GM23338 (cell line): ENCODE measurements around the gene ZNF33B. TPM values are rescaled to one million over a fixed set of nuclear protein-coding genes. Genes with fewer than 3 reads are reported as not detected.

Experiments
- ATAC-seq: fragments of 200-7000 bp; cut with Tn5 transposase; 3 replicates; pipeline ENCODE4 v1.9.1; 2020
- DNase-seq: peaks from one replicate; pipeline ENCODE4 v3.0.0-alpha.2; 2015; ENCODE audit warnings: low spot score
- H2AFZ ChIP-seq: fragments of 200-600 bp; sonication (generic); 2 replicates; pipeline ENCODE4 v1.8.0; 2016; ENCODE audit warnings: antibody characterized with exemption, mild to moderate bottlenecking, moderate library complexity
- H3F3A ChIP-seq: fragments of 200-600 bp; sonication (generic); replicated peaks from 2 replicates; pipeline ENCODE4 v1.8.0; 2017; ENCODE audit warnings: antibody characterized with exemption, mixed run types, low read depth
- H3K27ac ChIP-seq: fragments of 200-600 bp; sonication (generic); 2 replicates; pipeline ENCODE4 v1.6.1; 2016; ENCODE audit warnings: low read depth
- H3K27me3 ChIP-seq: fragments of 200-600 bp; sonication (generic); 2 replicates; pipeline ENCODE4 v1.8.0; 2016; ENCODE audit warnings: mild to moderate bottlenecking, mixed run types, moderate library complexity; ENCODE audit not compliant: insufficient read depth
- H3K36me3 ChIP-seq: fragments of 200-600 bp; sonication (generic); 2 replicates; pipeline ENCODE4 v1.8.0; 2016; ENCODE audit warnings: mild to moderate bottlenecking; ENCODE audit not compliant: insufficient read depth
- H3K4me1 ChIP-seq: fragments of 200-600 bp; sonication (generic); 2 replicates; pipeline ENCODE4 v1.8.0; 2016; ENCODE audit warnings: mild to moderate bottlenecking, moderate library complexity; ENCODE audit not compliant: insufficient read depth
- H3K4me2 ChIP-seq: fragments of 200-600 bp; sonication (generic); 2 replicates; pipeline ENCODE4 v1.7.1; 2017; ENCODE audit warnings: mixed run types
- H3K4me3 ChIP-seq: fragments of 200-600 bp; sonication (generic); 2 replicates; pipeline ENCODE4 v1.6.1; 2016; ENCODE audit warnings: mixed run types
- H3K79me2 ChIP-seq: fragments of 200-600 bp; sonication (generic); replicated peaks from 2 replicates; pipeline ENCODE4 v1.8.0; 2017; ENCODE audit warnings: mild to moderate bottlenecking; ENCODE audit not compliant: insufficient read depth
- H3K9me2 ChIP-seq: fragments of 200-600 bp; sonication (generic); 2 replicates; pipeline ENCODE4 v1.8.0; 2017; ENCODE audit not compliant: insufficient read depth
- H4K20me1 ChIP-seq: fragments of 200-600 bp; sonication (generic); replicated peaks from 2 replicates; pipeline ENCODE4 v1.8.0; 2017; ENCODE audit warnings: mild to moderate bottlenecking; ENCODE audit not compliant: insufficient read depth
- H3K27ac Mint-ChIP-seq: 2 replicates; pipeline ENCODE4 v1.8.0; 2020; ENCODE audit warnings: inconsistent platforms, mild to moderate bottlenecking, moderate library complexity, mixed read lengths
- H3K27me3 Mint-ChIP-seq: 3 replicates; pipeline ENCODE4 v1.8.0; 2022; ENCODE audit warnings: low read depth, mild to moderate bottlenecking, moderate library complexity, mixed read lengths, inconsistent platforms; ENCODE audit not compliant: insufficient read depth, poor library complexity
- H3K36me3 Mint-ChIP-seq: 3 replicates; pipeline ENCODE4 v1.8.0; 2021; ENCODE audit warnings: low read depth, mild to moderate bottlenecking, inconsistent platforms, moderate library complexity, mixed read lengths
- H3K4me1 Mint-ChIP-seq: 3 replicates; pipeline ENCODE4 v1.8.0; 2020; ENCODE audit warnings: mild to moderate bottlenecking, inconsistent platforms, mixed read lengths
- H3K4me3 Mint-ChIP-seq: 3 replicates; pipeline ENCODE4 v1.8.0; 2021; ENCODE audit warnings: moderate library complexity, mild to moderate bottlenecking, inconsistent platforms, mixed read lengths
- H3K9me3 Mint-ChIP-seq: 3 replicates; pipeline ENCODE4 v1.8.0; 2020; ENCODE audit warnings: moderate library complexity, mild to moderate bottlenecking, inconsistent platforms, mixed read lengths
- CTCF ChIP-seq, 2 experiments: fragments of 200-600 bp in 1 of 2; sonication (generic) in 1 of 2; conservative IDR thresholded peaks; 2 replicates each; pipeline versions ENCODE4 v1.5.1 to v1.6.1; 2016 to 2017; ENCODE audit warnings: antibody characterized with exemption in 2 of 2, low read depth in 2 of 2, mild to moderate bottlenecking in 2 of 2, moderate library complexity in 1 of 2
- EZH2 ChIP-seq: fragments of 200-600 bp; sonication (generic); IDR thresholded peaks from one replicate; pipeline ENCODE4 v1.8.0; 2017; ENCODE audit warnings: antibody characterized with exemption, mild to moderate bottlenecking, low read depth; ENCODE audit not compliant: unreplicated experiment
- EZH2phosphoT487 ChIP-seq: fragments of 200-600 bp; sonication (generic); IDR thresholded peaks from one replicate; pipeline ENCODE4 v1.8.1; 2018; ENCODE audit warnings: antibody characterized with exemption; ENCODE audit not compliant: unreplicated experiment
- JUNB ChIP-seq: IDR thresholded peaks from one replicate; pipeline ENCODE4 v1.6.1; 2016; ENCODE audit warnings: antibody characterized with exemption; ENCODE audit not compliant: unreplicated experiment
- NANOG ChIP-seq: IDR thresholded peaks from 2 replicates; pipeline ENCODE4 v1.6.1; 2016; ENCODE audit warnings: antibody characterized with exemption, borderline replicate concordance
- STAT1 ChIP-seq: IDR thresholded peaks from one replicate; pipeline ENCODE4 v1.6.1; 2016; ENCODE audit warnings: antibody characterized with exemption; ENCODE audit not compliant: unreplicated experiment
- ZNF114 ChIP-seq: fragments of 250-450 bp; sonication (Bioruptor Pico); IDR thresholded peaks from 2 replicates; pipeline ENCODE4 v1.5.0; 2020; ENCODE audit warnings: mild to moderate bottlenecking, moderate library complexity
- polyA plus RNA-seq: library from polyadenylated mRNA; unstranded; fragments of >200 nt; fragmentation: Nextera tagmentation; extraction: Ambion mirVana; gene quantifications from 2 replicates; pipeline ENCODE4 v1.2.1, GENCODE V29; 2016
- total RNA-seq: library from RNA; depleted of rRNA; stranded (reverse); fragments of >200 nt; shearing (Covaris generic); gene quantifications from 2 replicates; pipeline ENCODE4 v1.2.3, GENCODE V29; 2014
- TF ChIP-seq, protein P1 (sequence below): IDR thresholded peaks from 2 replicates; pipeline ENCODE4 v1.6.1; 2016; ENCODE audit warnings: antibody characterized with exemption
- TF ChIP-seq, protein P2 (sequence below): fragments of 250-450 bp; sonication (Bioruptor Pico); IDR thresholded peaks from 2 replicates; pipeline ENCODE4 v1.5.0; 2020; ENCODE audit warnings: mild to moderate bottlenecking, moderate library complexity
- TF ChIP-seq, protein P3 (sequence below): IDR thresholded peaks from one replicate; pipeline ENCODE4 v1.6.1; 2018; ENCODE audit warnings: antibody characterized with exemption; ENCODE audit not compliant: unreplicated experiment

The ZNF33B gene
- total and polyA plus RNA-seq, 2 experiments from 2014 or later, result 14.4 to 17.2 TPM

DNA sequence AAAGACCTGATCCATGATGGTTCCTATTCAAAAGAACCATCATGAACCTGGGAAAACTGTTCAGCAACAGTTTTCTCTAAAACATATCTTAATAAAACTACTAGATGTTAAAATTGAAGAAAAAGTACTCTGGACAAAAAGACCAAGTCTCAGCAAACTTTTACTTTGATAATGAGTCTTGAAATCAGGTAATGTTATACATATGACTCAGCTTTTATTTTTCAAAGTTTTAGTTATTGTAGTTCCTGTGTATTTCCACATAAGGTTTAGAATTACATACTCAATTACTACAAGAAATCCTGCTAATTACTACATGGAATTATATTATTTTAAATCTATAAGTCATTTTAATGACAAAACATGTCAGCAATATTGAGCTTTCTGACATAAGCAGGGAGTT, 42.2 kb downstream of the ZNF33B start:
- TF ChIP-seq STAT1, result no peak
- TF ChIP-seq, protein P1, sequence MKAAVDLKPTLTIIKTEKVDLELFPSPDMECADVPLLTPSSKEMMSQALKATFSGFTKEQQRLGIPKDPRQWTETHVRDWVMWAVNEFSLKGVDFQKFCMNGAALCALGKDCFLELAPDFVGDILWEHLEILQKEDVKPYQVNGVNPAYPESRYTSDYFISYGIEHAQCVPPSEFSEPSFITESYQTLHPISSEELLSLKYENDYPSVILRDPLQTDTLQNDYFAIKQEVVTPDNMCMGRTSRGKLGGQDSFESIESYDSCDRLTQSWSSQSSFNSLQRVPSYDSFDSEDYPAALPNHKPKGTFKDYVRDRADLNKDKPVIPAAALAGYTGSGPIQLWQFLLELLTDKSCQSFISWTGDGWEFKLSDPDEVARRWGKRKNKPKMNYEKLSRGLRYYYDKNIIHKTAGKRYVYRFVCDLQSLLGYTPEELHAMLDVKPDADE, result no peak
- TF ChIP-seq ZNF114 (CRISPR knock-in tag), result no peak
- Histone ChIP-seq H4K20me1 (no peaks in the 10 kb centered on the region), H3K9me2 (no peaks in the 10 kb centered on the region), H3F3A (no peaks in the 10 kb centered on the region), H3K4me3 (no peak overlapping the region), H3K27me3 (no peaks in the 10 kb centered on the region), H3K4me2 (no peak overlapping the region), H3K27ac (no peak overlapping the region), H2AFZ (no peak overlapping the region), H3K79me2 (no peaks in the 10 kb centered on the region), H3K36me3 (peaks cover 48% of the 10 kb centered on the region), H3K4me1 (no peaks in the 10 kb centered on the region)
- Mint-ChIP-seq H3K36me3 (peaks cover 86% of the 10 kb centered on the region), H3K27me3 (no peaks in the 10 kb centered on the region), H3K4me3 (no peak overlapping the region), H3K27ac (no peak overlapping the region), H3K4me1 (no peaks in the 10 kb centered on the region), H3K9me3 (peaks cover 62% of the 10 kb centered on the region)
- DNase-seq (no peak), ATAC-seq (no peak)

DNA sequence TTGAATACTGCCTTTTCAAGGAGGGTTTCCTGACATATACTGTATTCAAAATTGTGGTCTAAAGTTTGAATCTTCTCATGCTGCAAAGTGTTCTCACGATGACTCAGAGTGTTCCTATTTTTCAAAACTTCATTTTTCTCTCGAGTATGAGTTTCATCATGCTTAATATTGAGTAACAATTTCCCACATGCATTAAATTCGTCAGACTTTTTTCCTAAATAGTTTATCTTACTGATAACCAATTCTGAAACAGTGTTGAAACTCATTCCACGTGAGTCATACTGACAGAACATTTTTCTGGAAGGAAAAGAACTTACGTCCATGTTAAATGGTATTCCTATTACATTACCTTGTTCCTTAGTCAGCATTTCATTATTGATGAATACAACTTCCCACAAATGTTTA, 44.1 kb downstream of the ZNF33B start:
- peaks cover 77% of the 10 kb centered on the region for H3K9me3 Mint-ChIP-seq
- H3K4me3 Mint-ChIP-seq, result no peak overlapping the region
- Histone ChIP-seq H3K4me2 (no peak overlapping the region), H3K4me3 (no peak overlapping the region), H3F3A (no peaks in the 10 kb centered on the region), H2AFZ (no peak overlapping the region), H3K9me2 (no peaks in the 10 kb centered on the region), H4K20me1 (no peaks in the 10 kb centered on the region), H3K79me2 (no peaks in the 10 kb centered on the region), H3K36me3 (peaks cover 42% of the 10 kb centered on the region), H3K4me1 (no peaks in the 10 kb centered on the region), H3K27ac (no peak overlapping the region), H3K27me3 (no peaks in the 10 kb centered on the region)
- peaks cover 91% of the 10 kb centered on the region for H3K36me3 Mint-ChIP-seq
- no peak overlapping the region for H3K27ac Mint-ChIP-seq
- DNase-seq (no peak), ATAC-seq (no peak)
- no peaks in the 10 kb centered on the region for H3K4me1 Mint-ChIP-seq
- H3K27me3 Mint-ChIP-seq, result no peaks in the 10 kb centered on the region
- TF ChIP-seq CTCF (conservative IDR thresholded peaks at IDR 0.05; ENCODE audit: low read depth in 2 of 2) (no peak), EZH2phosphoT487 (no peak), EZH2 (no peak), JUNB (no peak), NANOG (no peak), ZNF114 (CRISPR knock-in tag) (no peak), STAT1 (no peak)
- TF ChIP-seq, protein P2, sequence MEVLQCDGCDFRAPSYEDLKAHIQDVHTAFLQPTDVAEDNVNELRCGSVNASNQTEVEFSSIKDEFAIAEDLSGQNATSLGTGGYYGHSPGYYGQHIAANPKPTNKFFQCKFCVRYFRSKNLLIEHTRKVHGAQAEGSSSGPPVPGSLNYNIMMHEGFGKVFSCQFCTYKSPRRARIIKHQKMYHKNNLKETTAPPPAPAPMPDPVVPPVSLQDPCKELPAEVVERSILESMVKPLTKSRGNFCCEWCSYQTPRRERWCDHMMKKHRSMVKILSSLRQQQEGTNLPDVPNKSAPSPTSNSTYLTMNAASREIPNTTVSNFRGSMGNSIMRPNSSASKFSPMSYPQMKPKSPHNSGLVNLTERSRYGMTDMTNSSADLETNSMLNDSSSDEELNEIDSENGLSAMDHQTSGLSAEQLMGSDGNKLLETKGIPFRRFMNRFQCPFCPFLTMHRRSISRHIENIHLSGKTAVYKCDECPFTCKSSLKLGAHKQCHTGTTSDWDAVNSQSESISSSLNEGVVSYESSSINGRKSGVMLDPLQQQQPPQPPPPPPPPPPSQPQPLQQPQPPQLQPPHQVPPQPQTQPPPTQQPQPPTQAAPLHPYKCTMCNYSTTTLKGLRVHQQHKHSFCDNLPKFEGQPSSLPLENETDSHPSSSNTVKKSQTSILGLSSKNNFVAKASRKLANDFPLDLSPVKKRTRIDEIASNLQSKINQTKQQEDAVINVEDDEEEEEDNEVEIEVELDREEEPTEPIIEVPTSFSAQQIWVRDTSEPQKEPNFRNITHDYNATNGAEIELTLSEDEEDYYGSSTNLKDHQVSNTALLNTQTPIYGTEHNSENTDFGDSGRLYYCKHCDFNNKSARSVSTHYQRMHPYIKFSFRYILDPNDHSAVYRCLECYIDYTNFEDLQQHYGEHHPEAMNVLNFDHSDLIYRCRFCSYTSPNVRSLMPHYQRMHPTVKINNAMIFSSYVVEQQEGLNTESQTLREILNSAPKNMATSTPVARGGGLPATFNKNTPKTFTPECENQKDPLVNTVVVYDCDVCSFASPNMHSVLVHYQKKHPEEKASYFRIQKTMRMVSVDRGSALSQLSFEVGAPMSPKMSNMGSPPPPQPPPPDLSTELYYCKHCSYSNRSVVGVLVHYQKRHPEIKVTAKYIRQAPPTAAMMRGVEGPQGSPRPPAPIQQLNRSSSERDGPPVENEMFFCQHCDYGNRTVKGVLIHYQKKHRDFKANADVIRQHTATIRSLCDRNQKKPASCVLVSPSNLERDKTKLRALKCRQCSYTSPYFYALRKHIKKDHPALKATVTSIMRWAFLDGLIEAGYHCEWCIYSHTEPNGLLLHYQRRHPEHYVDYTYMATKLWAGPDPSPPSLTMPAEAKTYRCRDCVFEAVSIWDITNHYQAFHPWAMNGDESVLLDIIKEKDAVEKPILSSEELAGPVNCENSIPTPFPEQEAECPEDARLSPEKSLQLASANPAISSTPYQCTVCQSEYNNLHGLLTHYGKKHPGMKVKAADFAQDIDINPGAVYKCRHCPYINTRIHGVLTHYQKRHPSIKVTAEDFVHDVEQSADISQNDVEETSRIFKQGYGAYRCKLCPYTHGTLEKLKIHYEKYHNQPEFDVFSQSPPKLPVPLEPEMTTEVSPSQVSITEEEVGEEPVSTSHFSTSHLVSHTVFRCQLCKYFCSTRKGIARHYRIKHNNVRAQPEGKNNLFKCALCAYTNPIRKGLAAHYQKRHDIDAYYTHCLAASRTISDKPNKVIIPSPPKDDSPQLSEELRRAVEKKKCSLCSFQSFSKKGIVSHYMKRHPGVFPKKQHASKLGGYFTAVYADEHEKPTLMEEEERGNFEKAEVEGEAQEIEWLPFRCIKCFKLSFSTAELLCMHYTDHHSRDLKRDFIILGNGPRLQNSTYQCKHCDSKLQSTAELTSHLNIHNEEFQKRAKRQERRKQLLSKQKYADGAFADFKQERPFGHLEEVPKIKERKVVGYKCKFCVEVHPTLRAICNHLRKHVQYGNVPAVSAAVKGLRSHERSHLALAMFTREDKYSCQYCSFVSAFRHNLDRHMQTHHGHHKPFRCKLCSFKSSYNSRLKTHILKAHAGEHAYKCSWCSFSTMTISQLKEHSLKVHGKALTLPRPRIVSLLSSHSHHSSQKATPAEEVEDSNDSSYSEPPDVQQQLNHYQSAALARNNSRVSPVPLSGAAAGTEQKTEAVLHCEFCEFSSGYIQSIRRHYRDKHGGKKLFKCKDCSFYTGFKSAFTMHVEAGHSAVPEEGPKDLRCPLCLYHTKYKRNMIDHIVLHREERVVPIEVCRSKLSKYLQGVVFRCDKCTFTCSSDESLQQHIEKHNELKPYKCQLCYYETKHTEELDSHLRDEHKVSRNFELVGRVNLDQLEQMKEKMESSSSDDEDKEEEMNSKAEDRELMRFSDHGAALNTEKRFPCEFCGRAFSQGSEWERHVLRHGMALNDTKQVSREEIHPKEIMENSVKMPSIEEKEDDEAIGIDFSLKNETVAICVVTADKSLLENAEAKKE (CRISPR knock-in tag), result no peak
- TF ChIP-seq, protein P3, sequence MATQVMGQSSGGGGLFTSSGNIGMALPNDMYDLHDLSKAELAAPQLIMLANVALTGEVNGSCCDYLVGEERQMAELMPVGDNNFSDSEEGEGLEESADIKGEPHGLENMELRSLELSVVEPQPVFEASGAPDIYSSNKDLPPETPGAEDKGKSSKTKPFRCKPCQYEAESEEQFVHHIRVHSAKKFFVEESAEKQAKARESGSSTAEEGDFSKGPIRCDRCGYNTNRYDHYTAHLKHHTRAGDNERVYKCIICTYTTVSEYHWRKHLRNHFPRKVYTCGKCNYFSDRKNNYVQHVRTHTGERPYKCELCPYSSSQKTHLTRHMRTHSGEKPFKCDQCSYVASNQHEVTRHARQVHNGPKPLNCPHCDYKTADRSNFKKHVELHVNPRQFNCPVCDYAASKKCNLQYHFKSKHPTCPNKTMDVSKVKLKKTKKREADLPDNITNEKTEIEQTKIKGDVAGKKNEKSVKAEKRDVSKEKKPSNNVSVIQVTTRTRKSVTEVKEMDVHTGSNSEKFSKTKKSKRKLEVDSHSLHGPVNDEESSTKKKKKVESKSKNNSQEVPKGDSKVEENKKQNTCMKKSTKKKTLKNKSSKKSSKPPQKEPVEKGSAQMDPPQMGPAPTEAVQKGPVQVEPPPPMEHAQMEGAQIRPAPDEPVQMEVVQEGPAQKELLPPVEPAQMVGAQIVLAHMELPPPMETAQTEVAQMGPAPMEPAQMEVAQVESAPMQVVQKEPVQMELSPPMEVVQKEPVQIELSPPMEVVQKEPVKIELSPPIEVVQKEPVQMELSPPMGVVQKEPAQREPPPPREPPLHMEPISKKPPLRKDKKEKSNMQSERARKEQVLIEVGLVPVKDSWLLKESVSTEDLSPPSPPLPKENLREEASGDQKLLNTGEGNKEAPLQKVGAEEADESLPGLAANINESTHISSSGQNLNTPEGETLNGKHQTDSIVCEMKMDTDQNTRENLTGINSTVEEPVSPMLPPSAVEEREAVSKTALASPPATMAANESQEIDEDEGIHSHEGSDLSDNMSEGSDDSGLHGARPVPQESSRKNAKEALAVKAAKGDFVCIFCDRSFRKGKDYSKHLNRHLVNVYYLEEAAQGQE, result no peak
